Fibroblast of skin of right biceps (primary cell): ENCODE results near the gene KCNB1.
"Not testable (repeated sequence)": the region's sequence is repeated elsewhere in the genome, so short reads cannot be mapped to it uniquely, and the experiment has no call there.

ENCODE experiments used
- DNase-seq: peaks from one replicate; pipeline ENCODE4 v3.0.0-alpha.2; 2013

The KCNB1 gene

DNA sequence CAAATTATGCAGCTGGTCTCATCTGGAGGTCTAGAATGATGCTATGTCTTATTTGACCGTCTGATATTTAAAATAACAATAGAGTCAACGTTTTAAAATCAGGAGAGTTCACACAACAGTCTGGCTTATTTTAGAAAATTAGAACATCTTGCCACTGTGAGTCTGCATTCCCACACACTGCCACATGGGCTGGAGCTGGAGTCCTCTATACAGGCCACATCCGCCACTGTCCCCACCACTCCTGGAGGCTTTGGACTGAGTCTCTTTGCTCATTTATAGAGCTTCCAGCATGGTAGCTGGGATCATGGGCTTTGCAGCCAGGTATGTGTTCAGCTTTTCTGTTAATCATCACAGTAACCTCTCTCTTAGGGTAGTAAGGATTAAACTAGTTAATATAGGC lies 135.8 kb downstream of the KCNB1 start:
- DNase-seq = no peak

DNA sequence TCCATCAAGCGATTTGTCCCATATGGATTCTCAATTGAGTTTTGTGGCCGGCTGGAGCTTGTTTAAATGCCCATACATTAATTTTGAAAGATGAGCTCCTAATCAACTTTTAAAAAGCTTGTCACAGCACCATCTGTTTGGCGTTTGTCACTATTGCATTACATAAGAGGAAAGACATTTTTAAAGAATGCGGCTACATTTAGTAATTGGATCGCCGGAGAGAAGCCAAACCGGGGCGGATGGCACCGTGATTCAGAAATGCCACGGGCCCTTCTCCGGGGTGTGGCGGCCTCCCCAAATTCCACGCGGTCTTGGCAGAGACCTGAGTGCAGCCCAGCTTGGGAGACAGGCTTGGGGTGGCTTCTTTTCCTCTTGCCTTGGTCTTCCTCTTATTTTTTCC lies 136.9 kb downstream of the KCNB1 start:
- DNase-seq = peak; percentile 87

DNA sequence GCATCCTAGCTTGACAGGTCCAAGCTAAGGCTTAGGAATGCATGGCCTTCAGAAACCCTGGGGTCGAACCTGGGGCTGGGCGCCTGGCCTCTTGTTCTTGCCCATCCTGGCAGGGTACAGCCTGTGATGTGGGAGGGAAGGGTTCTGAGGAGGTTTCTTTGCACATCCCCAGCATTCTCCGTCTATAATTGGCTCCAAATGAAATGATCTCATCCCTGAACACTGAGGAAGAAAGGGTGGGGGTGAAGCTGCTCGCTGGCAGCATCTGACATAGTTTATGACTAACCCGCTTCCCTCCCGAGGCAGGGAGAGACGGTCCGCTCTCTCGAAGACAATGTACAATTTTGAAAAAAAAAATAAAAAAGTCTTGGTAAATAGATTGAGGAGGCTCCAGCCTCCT lies 137.5 kb downstream of the KCNB1 start:
- peak; percentile 96 for DNase-seq

DNA sequence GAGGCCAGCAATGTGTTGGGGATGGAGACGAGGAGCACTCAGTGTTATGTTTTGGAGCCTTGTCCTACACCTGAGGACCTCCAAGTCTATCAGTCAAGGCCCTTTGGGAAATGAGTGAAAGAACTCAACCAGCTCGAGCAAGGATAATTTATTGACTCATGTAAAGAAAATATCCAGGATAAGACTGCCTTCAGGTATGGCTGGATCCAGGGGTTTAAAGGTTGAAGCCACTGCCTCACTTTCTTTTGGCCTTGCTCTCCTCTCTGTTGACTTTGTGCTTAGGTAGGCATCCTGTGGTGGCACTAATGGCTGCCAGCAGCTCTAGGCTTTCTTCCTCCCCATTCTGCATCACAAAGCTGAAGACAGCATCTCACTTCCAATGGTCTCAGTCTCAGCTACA lies 138.3 kb downstream of the KCNB1 start:
- no peak for DNase-seq

DNA sequence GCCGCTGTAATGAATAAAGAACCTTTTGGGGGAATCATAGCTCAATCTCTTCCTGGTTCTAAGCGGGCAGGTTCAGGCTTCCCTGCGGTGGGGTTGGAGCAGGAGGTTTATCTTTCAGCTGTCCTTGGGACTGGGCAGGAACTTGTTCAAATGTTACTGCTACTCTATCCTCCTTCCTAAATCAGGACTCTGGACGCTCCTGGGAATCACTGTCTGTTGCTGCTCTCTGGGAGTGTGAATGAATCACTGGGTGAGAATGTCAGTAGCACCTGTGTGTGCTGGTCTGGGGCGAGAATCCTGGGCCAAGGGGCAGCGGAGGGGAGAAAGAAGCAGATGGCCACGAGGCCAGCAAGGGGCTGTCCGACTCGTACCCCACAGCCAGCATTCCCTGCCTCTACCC lies 139.2 kb downstream of the KCNB1 start:
- no peak for DNase-seq

DNA sequence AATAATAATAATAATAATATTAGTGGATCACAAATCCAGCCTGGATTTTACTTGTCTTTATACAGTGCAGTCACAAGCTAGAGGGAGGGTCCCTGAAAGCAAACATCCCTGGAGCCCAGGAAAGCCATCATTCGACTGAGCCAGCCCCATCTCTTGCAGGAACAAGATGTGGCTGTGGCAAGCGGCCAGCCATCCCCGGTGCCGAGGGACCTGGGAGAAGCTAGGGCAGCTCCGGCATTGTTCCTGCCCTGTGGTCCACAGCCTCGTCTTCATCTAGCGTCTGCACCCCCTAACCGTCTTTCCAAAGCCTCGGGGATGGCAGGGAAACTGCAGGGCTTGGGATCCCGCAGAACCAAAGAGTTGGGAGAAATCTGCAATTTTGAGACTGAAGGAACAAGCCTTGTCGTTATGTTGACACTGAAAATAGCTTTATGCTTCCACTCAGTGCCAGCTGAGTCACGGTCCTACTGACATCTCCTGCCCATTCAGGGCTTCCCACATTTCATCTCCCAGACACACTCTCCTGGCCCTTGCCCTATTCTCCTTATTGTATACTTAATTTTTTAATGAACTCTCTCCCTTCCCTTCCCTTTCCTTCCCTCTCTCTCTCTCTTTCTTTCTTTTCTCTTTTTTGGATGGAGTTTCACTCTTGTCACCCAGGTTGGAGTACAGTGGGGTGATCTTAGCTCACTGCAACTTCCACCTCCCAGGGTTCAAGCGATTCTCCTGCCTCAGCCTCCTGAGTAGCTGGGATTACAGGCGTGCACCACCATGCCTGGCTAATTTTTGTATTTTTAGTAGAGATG lies 142.1 kb downstream of the KCNB1 start:
- no peak for DNase-seq

DNA sequence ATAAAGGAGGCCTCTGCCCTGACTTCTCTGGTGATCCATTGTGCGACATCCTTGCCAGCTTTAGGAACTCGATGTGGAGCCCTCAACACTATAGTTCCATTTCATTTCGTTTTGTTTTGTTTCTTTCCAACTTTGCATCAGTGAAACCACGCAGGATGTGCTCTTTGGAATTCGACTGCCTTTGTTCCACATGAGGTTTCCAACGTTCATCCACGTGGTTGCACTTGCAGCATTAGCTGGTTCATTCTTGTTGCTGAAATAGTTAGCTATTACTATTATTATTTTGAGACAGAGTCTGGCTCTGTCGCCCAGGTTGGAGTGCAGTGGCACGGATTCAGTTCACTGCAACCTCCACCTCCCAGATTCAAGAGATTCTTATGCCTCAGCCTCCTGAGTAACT lies 143.3 kb downstream of the KCNB1 start:
- DNase-seq = no peak

DNA sequence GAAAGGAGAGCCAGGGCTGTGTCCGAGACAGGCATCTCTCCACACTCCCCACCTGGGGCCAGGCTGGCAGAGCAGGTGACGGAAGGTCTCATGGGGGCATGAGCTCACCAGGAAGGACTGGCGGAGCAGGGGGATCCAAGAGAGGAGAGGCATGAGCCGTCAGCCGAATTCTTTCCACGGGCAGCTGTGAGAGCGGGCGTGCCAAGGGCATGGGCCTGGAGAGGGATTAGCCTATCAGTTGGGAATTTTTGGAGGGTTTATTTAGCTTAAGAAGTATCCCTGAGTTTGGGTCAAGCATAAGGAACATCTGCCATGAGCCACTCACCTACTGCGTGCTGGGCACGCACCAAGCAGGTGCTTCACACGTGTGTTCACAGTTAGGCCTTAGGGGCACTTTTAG lies 144.4 kb downstream of the KCNB1 start:
- no peak for DNase-seq

DNA sequence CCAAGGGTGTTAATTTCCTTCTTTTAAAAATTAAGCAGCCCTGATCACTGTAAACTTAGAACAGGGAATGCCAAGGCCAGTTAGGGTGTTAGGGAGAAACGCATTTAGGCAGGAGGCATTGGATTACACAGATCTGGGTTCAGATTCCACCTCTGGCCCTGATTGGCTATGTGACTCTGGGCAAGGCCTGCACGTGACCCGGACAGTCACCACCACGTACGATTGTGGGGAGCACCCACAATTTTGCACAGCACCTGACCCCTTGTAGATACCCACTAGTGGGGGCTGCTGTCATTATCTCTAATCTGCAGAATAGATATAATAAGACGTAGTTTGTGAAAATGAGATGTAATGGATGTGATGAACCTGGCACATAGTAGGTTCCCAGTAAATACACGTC lies 145.1 kb downstream of the KCNB1 start:
- no peak for DNase-seq

DNA sequence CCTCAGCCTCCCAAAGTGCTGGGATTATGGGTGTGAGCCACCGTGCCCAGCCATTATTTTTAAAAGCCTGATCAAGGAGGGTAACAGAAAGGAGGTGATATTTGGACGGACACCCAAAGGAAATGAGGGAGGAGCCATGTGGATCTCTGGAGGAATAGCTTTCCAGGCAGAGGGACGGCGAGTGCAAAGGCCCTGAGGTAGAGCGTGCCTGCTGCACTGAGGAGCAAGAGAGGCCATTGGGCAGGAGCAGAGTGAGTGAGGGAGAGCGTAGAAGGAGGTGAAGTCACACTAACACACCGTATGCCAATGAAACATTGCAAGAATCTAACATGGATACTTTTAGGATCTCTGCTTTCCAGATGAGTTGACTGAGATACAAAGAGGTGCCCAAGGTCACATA lies 145.7 kb downstream of the KCNB1 start:
- no peak for DNase-seq

DNA sequence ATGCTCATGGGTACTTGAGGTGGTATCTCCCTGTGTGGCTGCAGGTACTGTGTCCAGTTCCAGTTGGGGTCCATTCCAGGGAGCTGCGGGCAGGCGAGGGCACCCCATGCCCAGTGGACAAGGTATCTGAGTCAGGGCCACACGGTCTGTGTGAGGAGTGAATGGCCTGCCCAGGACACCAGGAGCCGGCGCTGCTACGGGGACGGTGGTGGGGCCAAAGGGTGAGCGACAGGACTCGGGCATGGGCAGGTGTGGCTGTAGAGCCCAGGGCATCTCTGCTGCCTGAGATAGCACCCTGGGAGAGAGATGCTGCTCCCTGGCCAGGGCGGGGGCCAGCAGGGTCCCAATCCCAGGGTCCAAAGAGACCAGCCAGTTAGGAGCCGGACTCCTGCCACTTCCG lies 147.0 kb downstream of the KCNB1 start:
- DNase-seq = no peak

DNA sequence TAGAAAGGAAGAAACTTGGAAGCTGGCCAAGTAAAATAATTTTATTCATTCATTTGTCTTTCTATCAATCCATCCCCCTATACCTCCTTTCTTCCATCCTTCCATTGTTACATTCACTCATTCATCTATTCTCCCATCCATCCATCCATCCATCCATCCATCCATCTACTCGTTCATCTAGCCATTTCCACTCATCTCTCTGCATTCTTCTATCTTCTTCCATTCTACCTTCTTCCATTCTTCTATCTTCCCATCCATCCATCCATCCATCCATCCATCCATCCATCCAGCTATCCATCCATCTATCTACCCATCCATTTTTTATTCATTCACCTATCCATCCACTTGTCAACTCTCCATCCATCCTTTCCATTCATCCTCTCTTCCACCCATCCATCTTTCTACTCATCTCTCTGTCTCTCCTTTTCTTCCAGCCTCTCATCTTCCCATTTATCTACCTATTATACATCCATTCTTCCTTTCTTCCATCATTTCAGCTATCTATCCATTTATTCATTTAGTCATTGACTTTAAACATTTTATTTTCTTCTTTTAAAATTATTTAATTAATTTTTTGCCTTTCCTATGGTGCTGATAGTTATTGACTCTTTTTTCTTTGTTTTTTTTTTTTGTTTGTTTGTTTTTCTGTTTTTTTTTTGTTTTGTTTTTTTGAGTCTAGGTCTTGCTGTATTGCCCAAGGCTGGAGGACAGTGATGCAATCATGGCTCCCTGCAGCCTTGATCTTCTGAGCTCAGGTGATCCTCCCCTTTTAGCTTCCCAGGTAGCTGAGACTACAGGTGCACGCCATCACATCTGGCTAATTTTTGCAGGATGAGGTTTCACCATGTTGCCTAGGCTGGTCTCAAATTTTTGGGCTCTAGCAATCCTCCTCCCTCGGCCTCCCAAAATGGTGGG lies 151.5 kb downstream of the KCNB1 start:
- no peak for DNase-seq

DNA sequence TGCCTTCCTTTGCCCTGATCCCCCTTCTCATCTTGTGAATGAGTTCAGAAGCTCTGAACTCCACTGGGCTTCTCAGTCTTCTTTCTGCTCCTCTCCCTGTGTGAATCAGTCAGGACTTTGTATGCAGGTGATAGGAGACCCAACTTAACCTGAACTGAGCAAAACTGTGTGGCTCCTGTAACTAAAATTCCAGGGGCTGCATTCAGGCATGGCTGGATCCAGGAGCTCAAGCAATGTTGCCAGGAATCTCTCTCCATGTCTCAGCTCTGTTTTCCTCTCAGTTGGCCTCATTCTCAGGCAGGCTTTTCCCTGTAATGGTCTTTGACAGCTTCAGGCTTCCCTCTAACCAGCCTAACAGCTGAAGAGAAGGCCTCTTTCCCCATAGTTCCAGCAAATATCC lies 153.7 kb downstream of the KCNB1 start:
- DNase-seq = no peak

DNA sequence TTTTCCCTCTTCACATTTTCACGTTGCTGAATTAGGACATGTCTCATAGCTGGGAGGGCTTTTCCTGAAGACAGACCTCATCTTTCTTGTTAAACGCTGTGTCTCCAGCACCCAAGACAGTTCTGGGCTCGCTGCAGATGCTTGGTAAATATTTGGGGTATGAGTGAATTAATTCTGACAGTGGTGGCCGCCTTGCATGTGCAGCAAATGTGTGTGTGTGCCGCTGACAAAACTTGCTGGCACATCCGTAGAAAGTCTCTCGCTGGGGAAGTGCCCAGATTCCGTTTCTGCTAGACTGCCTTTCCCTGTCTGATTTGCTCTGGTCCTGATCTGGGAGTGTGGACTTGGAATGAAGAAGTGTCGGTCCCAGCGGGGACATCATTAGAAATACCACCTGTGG lies 156.4 kb downstream of the KCNB1 start:
- DNase-seq = peak; percentile 53

DNA sequence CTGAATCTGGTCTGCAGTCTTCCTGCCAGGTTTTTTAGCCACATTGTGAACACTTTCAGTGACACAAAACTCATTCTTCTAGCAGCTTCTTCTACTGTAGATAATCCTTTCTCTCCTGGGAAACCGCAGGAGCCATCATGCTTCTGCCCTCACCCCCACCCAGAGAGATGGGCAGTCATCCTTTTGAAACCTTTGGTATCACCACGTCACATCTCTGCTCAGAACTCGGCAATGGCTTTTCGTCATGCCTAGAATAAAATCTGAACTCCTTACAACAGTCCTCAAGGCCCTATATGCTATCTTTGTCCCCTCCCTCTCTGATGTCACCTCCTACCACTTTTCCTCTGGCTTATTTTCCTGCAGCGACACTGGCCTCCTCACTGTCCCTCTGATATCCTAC lies 158.2 kb downstream of the KCNB1 start:
- no peak for DNase-seq

DNA sequence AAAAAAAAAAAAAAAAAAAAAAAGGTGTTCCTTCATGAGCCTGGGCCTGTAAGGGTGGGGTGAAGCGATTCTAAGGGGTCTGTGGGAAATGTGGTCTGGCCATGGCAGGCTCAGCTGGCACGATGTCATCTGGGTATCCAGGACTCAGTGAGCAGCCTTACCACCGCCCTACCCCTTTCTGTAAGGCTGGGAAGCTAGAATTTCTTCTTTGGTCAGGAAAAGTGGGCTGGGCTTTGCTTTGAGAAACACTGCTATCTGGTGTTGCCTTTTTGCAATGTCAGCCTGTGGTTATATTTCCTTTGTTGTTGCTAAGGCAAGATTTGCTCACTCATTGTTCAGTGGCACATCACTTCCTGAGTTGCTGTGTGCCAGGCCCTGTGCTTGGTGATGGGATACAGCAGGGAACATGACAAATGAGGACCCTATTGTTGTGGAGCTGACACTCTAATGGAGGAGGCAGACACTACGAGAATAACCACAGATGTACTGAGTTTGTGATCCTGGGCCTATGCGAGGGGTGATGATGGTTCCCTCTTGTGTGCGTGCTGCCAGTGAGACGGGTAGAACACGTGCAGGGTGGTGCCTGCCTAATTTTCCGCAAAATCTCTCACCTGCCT lies 158.7 kb downstream of the KCNB1 start:
- peak; percentile 74 for DNase-seq

DNA sequence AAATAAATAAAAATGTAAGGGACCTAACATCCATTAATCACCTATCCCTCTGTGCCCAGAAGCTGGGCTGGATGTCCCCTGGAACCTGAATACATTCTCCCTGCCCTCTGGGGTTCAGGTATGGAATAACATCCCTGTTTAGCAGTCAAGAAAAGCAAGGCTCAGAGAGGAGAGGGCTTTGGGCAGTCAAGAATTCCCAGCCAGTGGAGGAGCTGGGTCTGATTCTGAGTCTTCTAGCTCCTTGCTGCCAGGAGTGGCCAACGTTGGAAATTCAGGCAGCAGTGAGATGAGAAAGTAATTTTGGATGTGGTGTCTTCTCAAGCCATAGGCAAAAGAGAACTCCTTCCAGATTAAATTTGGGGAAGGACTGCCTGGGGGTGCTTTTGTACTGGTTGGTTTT lies 162.0 kb downstream of the KCNB1 start:
- peak; percentile 39 for DNase-seq

DNA sequence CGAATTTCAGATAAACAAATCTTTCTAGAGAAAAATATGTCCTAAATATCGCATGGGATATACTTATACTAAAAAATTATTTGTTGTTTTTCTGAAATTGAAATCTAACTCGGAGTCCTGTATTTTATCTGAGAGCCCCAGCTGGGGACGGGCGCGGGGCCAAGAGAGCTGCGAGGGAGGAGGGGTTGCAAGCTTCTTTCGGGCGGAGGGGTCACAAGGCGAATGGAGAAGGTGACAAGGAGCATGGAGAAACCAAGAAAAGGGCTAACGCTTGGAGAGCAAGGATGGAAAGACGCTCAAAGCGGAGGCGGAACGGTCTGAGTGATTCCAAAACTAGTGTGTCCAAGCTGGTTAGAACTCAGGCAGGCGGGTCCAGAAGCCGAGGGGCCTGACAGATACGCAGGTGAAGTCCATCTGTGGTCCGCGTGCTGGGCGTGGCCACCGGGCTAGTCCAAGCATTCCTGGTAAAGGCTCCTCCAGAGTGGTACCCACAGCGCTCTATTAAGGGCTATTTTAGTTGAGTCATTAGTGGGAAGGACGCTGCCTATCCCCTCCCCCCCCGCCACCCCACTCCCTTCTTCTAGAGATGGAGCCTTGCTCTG lies 163.2 kb downstream of the KCNB1 start:
- no peak for DNase-seq

DNA sequence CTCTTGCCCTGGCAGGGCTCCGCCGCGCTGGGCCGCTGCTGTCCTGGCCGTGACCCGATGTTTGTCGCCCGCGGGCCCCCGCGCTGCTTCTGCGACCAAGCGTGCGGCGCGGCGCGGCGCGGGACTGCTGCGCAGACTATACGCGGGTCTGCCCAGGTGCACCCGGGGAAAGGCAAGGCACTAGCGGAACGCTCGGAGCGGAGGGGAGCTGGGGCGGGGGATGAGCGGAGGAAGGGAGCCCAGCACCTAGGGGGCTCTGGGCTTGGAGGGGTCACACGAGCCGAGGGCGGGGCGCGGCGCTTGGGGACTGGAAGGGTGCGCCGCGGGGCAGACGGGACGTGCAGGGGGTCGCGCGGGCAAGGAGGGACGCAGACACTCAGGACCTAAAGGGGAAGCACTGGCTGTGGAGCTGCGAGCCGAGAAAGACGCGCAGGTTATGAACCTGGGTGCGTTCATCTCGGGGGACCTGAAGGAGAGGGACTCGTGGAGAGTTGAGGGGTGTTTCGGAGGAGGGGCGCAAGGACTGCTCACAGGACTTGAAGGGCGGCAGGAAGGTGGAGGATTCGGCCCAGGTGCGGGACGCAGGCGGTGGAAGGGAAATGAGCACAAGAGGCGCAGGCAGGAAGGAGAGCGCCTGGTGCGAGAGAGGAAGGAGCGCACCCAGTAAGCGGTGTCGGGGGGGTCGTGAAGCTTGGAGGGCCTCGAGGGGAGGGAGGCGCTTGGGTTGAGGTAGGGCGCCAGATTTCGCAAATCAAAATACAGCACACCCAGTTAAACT lies 163.8 kb downstream of the KCNB1 start:
- DNase-seq = no peak

DNA sequence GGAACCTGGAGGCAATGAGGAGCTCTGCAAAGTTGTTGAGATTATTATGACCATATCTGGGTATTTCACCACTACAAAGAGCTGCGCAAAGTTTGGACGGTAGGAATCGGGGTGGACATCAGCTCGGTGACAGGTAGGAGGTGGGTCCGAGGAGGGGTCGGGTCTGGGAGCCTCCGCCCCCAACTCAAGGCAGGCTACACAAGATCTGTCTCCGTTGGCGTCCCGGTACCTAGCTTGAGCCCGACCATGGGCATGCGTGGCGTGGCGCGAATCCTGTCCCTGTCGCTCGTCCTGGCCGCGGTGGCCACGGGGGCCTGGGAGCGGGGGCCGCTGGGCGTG lies 164.4 kb downstream of the KCNB1 start:
- no peak for DNase-seq

DNA sequence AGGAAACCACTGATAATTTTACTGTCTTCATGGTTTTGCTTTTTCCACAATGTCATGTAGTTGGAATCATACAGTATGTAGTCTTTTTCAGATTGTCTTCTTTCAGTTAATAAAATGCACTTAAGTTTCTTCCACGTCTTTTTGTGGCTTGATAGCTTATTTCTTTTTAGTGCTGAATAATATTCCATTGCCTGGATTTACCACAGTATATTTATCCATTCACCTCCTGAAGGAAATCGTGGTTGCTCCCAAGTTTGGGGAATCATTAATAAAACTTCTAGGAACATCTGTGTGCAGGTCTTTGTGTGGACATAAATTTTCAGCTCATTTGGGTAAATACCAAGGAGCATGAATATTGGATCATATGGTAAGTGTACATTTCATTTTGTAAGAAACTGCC lies 165.8 kb downstream of the KCNB1 start:
- no peak for DNase-seq

DNA sequence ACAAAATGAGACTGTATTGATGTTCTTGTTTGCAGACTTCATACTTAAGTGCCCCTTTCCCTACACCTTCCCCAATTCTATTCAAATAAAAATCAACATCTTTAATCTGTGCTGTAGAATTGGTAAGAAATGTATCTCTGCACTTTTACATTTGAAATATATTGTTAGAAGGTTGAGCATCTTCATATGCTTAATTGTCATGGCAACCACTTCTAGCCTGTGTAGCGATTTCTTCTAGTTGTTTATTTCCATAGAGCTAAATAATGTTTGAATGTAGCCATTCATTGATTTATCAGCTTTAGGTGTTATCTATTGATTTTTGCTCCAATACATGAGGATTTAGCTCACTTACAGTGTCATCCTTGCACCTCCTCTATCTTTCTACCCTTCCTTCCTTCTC lies 166.9 kb downstream of the KCNB1 start:
- no peak for DNase-seq

DNA sequence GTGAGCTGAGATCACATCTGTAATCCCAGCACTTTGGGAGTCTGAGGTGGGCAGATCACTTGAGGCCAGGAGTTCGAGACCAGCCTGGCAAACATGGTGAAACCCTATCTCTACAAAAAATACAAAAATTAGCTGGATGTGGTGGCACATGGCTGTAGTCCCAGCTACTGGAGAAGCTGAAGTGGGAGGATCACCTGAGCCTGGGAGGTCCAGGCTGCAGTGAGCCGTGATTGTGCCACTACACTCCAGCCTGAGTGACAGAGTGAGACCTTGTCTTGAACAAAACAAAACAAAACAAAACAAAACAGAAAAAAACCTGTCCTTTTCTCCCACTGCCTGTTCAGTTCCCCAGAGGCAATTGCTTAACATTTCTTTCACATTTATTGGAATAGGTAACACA lies 168.4 kb downstream of the KCNB1 start:
- not testable (repeated sequence) for DNase-seq
